GM18517 (cell line): Measurements from ENCODE around the gene NPAS2.

Source experiments
- ATAC-seq: cut with Tn5 transposase; IDR thresholded peaks from one replicate; pipeline ENCODE4 v1.9.1; 2021; ENCODE audit warnings: mild to moderate bottlenecking, moderate library complexity; ENCODE audit not compliant: unreplicated experiment

The NPAS2 gene, protein sequence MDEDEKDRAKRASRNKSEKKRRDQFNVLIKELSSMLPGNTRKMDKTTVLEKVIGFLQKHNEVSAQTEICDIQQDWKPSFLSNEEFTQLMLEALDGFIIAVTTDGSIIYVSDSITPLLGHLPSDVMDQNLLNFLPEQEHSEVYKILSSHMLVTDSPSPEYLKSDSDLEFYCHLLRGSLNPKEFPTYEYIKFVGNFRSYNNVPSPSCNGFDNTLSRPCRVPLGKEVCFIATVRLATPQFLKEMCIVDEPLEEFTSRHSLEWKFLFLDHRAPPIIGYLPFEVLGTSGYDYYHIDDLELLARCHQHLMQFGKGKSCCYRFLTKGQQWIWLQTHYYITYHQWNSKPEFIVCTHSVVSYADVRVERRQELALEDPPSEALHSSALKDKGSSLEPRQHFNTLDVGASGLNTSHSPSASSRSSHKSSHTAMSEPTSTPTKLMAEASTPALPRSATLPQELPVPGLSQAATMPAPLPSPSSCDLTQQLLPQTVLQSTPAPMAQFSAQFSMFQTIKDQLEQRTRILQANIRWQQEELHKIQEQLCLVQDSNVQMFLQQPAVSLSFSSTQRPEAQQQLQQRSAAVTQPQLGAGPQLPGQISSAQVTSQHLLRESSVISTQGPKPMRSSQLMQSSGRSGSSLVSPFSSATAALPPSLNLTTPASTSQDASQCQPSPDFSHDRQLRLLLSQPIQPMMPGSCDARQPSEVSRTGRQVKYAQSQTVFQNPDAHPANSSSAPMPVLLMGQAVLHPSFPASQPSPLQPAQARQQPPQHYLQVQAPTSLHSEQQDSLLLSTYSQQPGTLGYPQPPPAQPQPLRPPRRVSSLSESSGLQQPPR

DNA sequence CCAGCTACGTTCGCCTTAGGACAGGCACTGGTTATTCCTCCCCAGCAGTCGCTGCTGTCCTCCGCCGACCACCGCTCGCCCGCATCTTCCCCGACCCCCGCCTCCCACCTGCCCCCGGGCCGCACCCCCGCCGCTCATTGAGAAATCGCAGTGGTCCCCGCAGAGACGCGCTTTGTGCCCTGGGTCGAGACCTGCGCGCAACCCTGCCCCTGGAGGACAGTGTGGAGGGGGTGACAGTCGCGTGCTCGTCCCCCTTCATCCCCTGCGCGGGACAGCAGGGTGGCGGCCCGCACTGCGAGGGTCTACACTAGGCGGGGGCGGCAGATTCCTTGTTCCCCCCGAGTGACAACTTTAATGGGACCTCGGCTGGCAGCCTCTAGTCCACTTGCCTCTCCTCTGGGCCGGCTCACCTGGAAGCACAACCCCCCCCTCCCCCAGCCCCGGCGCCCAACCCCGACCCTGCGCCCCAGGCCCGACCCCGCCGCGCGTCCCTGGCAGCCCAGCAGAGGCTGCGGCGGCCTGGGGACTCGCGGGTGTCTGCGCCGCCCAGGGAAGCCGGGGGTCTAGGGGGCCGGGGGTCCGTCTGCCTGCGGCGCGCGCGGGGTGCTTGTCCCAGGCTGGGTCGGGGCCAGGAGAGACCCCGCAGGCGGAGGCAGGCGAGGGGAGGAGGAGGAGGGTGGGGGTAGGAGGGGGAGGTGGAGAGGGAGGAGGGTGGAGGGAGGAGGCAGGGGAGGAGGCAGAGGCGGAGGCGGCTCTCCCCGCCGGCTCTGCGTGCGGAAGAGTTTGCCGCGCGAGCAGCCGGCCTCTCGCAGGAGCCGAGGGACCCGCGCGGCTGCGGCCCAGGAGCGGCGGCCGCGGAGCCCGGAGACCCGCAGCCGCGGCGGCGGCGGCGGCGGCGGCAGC lies at the start of gene NPAS2:
Gene NPAS2, plus strand, starts transcription at position 770 of the 903 bp plus-strand sequence. CDS start 84,616 bp downstream, outside the sequence.
- ATAC-seq = no peak

DNA sequence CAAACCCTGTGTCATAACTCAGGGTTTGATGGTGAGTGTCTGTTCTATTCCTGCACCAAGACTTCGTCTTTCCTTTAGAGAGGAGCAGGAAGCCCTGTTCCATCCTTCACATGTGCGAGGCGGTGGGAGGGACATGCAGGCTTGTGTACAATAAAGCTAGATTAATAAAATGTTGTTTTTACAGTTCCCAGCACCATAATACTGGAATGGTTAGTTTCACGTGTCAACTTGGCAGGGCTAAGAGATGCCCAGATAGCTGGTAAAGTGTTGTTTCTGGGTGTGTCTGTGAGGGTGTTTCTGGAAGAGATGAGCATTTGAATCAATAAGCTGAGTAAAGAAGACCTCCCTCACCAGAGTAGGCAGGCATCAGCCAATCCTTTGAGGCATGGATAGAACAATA lies 48.8 kb upstream of the NPAS2 start:
- no peak for ATAC-seq

DNA sequence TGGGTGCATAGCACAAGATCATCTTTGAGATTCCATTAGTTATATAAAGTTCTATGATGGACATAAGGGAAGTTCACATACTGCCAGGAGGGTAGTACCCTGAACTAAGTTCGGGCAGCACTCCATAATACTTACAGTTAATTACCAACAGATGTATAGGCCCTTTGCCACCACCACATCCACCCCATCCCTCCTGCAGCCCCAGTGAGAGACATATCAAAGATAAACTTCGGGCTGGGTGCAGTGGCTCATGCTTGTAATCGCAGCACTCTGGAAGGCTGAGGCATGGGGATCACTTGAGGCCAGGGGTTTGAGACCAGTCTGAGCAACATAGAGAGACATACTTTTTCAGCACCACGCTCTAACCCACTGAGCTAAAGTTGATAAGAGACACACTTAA lies 46.4 kb upstream of the NPAS2 start:
- no peak for ATAC-seq

DNA sequence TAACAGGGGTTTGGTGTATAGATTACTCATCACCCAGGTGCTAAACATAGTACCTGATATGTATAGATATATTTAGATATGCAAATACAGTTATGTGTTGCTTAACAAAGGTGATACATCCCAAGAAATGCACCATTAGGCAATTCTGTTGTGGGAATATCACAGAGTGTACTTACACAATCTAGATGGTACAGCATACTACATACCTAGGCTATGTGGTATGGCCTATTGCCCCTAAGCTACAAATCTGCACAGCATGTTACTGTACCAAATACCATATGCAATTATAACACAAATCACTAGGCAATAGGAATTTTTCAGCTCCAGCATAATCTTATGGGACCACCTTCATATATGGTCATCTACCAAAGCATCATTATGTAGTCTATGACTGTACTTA lies 43.5 kb upstream of the NPAS2 start:
- ATAC-seq = no peak

DNA sequence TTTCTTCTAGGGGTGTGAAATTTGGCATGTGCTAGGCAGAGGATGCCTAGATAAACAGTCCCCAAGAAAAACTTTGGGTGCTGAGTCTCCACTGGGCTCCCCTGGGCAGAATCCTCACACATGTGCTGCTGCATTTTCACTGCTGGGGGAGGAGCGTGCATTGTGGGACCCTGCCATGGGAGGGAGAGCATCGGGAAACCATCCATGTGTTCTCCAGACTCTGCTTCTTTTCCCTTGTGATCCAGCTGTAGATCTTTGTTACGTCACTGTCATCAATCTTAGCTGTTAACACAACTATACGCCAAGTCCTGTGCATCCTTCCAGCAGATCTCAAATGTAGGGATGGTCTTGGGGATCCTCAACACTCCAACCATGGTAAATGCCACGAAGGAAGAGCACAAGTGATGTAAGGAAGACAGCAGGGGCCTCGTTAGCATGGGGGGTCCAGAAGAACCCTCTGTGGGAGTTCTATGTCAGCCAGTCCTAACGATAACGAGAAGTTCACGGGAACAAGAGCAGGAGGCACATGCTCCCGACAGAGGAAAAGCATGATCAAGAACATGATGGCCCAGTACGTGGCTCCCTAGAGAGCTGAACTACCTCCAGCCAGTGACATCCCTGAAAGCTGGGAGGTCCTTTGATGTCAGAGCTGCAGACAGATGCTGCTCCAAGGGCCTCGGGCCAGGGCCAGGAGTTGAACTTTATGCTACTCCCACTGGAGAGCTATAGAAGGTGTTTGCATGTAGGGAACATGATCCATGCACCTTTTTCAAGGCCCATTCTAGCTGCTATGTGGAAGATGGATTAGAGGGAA lies 41.1 kb upstream of the NPAS2 start:
- no peak for ATAC-seq

DNA sequence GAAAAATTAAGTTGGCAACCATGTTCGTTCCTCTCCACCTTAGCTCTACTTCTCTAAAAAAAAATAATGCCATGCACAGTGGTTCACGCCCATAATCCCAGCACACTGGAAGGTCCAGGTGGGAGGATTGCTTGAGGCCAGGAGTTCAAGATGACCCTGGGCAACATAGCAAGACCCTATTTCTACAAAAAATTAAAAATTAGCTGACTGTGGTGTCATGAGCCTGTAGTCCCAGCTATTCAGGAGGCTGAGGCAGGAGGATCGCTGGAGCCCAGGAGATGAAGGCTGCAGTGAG lies 40.1 kb upstream of the NPAS2 start:
- ATAC-seq = no peak

DNA sequence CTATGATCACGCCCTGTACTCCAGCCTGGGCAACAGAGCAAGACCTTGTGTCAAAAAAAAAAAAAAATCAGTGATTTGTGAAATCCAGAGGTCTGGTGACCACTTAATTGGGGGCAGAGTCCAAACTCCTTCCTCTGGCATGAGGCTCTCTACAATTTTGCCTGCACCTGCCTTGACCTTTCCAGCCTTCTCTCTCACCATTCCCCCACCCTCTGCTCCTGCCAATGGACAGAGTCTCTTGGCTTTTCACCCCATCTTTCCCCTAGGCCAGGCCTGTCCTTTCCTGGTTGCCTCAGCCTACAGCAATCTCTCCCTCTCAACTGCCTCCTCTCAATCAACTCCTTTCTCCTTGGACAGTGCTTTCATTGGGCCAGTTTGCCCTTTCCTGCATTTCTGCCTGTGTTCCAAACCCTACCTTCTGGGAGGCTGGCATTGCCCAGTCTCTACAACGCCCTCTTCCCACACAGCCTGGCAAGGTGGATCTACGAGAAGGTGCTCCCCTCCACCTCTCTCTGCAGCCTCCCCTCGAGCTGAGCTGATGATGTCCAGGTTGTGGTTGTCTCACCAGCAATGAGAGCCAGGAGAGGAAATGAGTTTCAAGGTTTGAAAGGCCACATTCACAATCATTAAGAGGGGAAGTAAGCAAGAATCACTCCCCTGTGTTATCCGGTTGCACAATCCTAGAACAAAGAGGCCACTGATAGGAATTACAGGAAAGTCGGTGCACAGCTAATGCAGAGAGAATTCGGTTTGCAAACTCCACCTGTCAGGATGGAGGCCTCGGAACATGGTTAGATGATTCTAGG lies 39.5 kb upstream of the NPAS2 start:
- ATAC-seq = no peak

DNA sequence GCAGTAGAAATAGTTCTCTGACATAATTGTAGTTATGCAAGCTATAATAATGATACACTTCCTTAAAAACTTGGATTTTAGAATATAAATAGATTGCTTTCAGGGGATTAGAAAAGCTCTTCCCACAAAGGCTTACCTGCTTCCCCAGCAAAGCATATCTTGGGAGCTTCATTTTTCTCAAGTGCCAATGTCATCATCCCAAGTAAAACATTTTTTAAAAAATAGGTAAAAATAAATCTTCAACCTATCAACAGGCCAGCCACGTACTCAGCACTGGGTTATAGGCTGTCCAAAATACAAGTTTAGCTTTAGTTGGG lies 39.0 kb upstream of the NPAS2 start:
- ATAC-seq = no peak

DNA sequence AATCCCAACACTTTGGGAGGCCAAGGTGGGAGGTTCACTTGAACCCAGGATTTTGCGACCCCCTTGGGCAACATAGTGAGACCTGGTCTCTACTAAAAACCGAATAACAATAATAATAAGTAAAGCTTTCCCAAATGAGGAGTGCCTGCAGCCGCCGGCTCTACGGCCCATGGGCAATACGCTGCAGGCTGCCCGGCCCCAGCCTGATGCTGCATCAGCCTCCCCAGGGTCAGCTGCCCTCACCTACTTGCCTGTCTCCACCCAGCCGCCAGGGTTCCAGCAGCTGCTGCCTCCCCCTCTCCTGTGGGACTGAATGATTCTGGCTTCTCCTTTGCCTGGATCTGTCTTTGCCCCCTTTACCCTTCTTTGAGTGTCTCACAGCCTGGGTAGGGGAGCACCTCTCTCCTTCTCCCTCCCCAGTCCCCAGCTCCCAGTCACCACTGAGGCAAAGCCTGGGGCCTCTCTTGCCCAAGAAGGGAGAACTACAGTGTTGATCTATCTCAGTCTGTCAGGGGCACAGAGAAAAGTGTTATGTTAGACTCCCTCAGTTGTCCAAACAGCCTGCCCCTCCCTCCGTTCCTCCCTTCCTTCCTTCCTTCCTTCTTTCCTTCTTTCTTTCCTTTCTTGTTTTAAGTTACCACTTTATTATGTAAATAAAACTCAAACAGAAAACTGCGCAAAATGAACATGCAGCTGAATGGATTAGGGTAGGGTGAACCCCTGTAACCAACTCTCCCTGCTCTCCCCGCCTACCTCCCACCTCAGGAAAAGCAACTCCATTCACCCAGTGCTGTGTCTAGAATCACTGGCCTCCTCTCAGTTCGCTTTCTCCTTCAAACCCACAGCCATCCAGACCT lies 38.2 kb upstream of the NPAS2 start:
- no peak for ATAC-seq

DNA sequence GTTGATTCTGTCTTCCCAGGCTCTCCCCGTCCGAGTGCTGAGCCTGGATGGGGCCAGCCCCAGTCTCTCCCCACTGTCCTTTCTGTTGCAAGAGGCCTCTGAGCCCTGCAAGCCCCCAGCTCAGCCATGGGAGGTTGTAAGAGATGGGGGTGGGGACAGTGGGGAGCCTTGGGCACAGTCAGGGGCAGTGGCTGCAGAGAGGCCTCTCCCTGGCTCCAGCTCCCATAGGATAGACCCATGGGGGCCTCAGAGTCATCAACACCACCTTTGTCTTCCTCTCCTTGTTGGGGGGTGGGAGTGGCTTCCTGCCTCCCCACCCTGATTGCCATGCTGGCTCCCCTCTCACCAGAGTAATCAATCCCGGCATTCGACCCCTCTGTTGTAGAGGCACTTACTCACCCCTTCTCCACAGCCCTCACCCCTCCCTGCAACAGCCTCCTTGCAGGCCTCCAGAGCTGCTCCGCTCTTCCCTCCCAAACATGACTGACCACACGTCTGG lies 37.5 kb upstream of the NPAS2 start:
- no peak for ATAC-seq

DNA sequence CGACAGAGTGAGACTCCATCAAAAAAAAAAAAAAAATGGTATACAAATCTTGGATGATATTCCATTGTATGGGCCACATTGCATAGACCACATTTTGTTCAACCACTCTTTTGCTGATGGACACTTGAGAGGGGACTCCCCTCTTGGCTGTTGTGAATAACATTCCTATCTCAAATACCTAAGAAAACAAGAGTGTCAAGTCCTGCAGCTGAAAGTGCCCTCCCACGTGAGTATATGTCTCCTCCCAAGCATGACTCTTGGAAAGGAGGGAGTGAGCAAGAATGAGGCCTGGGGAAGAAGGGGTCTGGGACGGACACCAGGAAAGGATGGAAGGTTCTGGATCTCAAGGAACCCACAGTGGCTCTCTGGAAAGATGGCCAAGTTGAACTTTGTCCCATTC lies 36.0 kb upstream of the NPAS2 start:
- no peak for ATAC-seq

DNA sequence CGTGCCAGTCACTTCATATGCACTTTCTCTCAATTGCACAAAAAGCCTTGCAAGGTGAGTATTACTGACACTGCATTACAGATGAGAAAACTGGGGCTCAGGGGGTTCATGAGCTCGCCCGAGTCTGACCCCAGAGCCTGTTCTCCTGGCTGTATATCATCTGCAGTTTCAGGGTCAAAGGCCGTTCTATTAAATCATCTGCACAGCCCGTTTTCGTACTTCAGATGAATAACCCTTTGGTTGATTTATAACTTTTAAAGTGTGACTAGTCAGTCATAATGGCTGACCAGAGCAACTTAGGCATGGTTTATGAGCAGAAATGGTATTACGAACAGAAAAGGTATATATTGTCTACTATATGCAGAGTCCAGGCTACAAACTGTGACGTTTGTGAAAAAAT lies 35.3 kb upstream of the NPAS2 start:
- no peak for ATAC-seq

DNA sequence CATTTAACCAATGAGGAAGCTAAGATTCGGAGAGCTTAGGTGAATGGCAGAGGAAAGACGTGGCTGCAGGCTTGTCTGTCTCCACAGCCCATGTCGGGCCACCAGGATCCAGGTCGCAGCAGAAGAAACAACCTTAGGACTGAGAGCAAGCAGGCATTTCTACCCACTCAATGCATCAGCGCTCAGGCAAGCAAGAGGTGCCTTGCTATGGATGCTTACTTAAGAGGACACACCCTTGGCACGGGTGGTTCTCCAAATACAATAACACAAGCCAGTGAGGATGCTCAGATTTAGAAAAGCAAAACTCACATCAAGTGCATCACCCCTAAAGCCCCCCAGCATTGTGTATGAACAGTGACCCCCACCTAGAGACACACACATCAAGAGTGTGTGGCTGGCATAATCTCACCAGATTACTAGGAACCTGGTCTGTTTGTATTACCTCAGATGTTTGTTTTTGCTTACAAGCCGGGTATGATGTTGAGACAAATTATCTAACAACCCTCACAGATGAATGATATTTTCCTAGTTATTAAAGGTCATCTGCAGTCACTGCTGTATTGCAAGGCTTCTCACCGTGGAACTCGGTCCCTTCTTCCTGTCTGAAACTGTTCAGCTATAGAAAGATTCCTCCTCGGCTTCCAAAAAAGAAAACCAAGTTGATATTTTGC lies 34.2 kb upstream of the NPAS2 start:
- no peak for ATAC-seq

DNA sequence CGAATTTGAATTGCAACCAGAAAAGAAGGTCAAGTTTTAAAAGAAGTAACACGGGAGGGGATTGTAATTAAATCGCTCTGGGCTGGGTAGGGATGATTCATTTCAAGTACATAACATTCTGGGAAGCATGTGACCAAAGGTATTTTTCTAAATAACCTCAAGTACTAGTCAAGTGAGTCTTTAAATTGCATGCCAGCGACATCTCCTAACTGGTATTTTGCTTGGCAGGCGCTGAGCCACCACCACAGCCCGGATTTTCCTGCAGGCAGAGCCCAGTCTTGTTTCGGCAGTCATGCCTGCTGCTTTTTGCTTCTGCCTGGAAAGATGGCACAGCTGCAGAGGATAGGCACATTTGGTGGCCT lies 33.7 kb upstream of the NPAS2 start:
- ATAC-seq = no peak

DNA sequence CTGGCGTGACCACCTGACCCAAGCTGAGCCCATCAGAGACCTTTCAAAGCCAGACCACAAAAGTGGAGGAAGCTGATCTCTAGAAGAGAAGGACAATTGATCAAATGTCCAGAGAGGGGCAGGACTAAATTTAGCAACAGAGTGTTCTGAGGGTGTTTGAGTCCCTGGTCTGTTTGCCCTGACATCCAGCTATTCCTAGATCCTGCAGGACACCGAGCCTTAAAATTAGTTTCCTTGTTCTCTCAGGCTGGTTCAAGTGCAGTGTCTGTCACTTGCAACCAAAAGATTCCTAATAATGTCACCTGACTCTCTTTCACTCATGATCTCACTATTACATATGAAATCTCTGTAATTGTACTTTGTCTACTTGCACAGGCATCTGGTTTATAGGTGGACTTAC lies 33.0 kb upstream of the NPAS2 start:
- ATAC-seq = no peak

DNA sequence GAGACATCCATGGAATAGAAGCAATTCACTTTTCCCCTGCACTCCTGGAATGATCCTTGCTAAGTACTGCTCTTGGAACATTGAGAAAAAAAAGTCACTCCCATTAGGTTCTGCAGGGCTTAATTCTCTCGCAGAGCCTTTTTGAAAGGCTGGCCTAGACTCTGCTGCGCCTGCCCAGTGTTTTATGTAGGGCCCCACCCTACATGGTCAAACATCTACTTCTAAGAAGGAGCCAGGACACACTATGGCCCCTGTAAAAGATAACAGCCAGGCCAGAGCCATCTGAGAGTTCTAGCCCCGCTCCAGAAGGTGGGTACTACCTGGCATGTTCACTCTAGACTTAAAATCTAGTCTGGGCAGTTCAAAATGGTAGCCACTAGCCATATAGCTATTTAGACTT lies 30.6 kb upstream of the NPAS2 start:
- no peak for ATAC-seq

DNA sequence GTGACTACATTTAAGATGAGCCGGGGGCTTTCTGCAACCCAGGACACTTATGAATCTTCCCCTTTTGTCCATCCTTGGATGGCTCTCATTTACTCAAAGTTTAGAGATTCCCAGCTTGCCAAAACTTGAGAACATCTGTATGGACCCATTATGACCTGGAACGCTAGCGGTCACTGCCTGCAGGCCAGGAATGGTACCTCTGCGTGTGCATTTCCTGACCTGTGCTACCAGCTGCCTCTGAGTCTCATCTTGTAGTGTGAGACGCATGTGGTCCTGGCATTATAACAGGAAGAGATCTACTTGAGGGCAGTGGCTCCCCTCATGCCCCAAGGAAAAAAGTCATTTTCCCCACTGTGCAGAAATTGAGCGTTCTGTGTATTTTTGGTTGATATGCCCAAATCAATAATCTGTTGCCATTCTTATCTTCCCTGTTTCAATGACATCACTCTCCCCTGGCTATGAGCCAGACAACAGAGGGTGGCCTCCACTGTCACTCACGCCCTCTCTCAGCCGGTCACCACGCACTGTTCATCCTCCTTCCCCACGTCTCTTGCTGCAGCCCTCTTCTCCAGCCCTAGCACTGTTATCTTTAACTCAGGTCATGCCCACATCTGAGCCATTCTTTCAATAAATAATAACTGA lies 28.5 kb upstream of the NPAS2 start:
- ATAC-seq = no peak

DNA sequence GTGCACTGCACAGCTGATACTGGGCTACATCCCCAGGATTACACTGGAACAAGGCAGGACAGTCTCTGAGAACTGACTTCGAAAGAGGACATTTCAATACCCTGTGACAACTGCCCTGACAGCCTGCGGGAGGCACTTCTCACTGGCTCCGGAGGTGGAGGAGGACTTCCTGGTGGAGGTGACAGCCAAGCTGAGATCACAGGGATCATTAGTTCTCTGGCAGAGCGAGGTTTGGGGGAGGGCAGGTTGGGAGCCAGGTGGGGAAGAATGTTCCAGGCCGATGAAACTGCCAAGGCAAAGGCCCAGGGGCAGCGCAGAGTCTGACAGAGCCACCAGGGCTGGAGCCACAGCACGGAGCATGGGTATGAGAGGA lies 28.0 kb upstream of the NPAS2 start:
- no peak for ATAC-seq
